Neuronal stem cell (in vitro differentiated cells): ENCODE measurements around the gene CD4.

Source experiments
- DNase-seq: peaks from one replicate; pipeline ENCODE4 v3.0.0-alpha.2; 2013; ENCODE audit warnings: low spot score
- H2AFZ ChIP-seq: one replicate; pipeline ENCODE4 v1.6.1; 2013; ENCODE audit warnings: mild to moderate bottlenecking, low read length, inconsistent platforms
- H2AK5ac ChIP-seq: 2 replicates; pipeline ENCODE4 v1.6.1; 2013; ENCODE audit warnings: low read depth, mild to moderate bottlenecking, inconsistent platforms, low read length, moderate library complexity, mixed read lengths
- H2BK120ac ChIP-seq: 2 replicates; pipeline ENCODE4 v1.6.1; 2013; ENCODE audit warnings: low read depth, mild to moderate bottlenecking, inconsistent platforms, low read length, moderate library complexity, mixed read lengths
- H2BK12ac ChIP-seq: one replicate; pipeline ENCODE4 v1.6.1; 2013; ENCODE audit warnings: low read length, inconsistent platforms
- H2BK15ac ChIP-seq: 2 replicates; pipeline ENCODE4 v1.6.1; 2013; ENCODE audit warnings: mild to moderate bottlenecking, low read length, inconsistent platforms, mixed read lengths
- H2BK5ac ChIP-seq: one replicate; pipeline ENCODE4 v1.6.1; 2013; ENCODE audit warnings: inconsistent platforms, mild to moderate bottlenecking, low read length, moderate library complexity
- H3K14ac ChIP-seq: one replicate; pipeline ENCODE4 v1.6.1; 2013; ENCODE audit warnings: low read length, inconsistent platforms
- H3K18ac ChIP-seq: 2 replicates; pipeline ENCODE4 v1.6.1; 2013; ENCODE audit warnings: low read length, inconsistent platforms
- H3K23ac ChIP-seq: 2 replicates; pipeline ENCODE4 v1.6.1; 2013; ENCODE audit warnings: low read depth, mild to moderate bottlenecking, mixed read lengths, low read length, inconsistent platforms; ENCODE audit not compliant: poor library complexity
- H3K27ac ChIP-seq: replicated peaks from 3 replicates; pipeline ENCODE4 v1.5.1; 2013; ENCODE audit warnings: low read length, inconsistent platforms
- H3K27me3 ChIP-seq, 3 experiments: 2 replicates each; pipeline ENCODE4 v1.6.1; 2013; ENCODE audit warnings: low read length in 3 of 3, mild to moderate bottlenecking in 2 of 3, inconsistent platforms in 1 of 3, low read depth in 1 of 3, mixed read lengths in 1 of 3, moderate library complexity in 1 of 3; ENCODE audit not compliant: control insufficient read depth in 3 of 3, insufficient read depth in 3 of 3
- H3K36me3 ChIP-seq, 2 donors: replicated peaks in 1 of 2; 2 replicates each; pipeline ENCODE4 v1.6.1; 2013; ENCODE audit warnings: low read length in 2 of 2; ENCODE audit not compliant: control insufficient read depth in 2 of 2, insufficient read depth in 2 of 2
- H3K4ac ChIP-seq: 2 replicates; pipeline ENCODE4 v1.6.1; 2013; ENCODE audit warnings: inconsistent platforms, mild to moderate bottlenecking, low read length, moderate library complexity
- H3K4me1 ChIP-seq, 2 donors: 1 replicate in 1 of 2; 2 replicates in 1 of 2; pipeline ENCODE4 v1.6.1; 2013; ENCODE audit warnings: low read length in 2 of 2, low read depth in 1 of 2; ENCODE audit not compliant: control insufficient read depth in 2 of 2, insufficient read depth in 1 of 2
- H3K4me2 ChIP-seq: one replicate; pipeline ENCODE4 v1.6.1; 2013; ENCODE audit warnings: mild to moderate bottlenecking, low read length, inconsistent platforms; ENCODE audit not compliant: insufficient read depth, poor library complexity, severe bottlenecking
- H3K4me3 ChIP-seq, 2 donors: 2 replicates each; pipeline ENCODE4 v1.5.1; 2013; ENCODE audit warnings: low read length in 2 of 2, mild to moderate bottlenecking in 2 of 2, inconsistent platforms in 1 of 2, moderate library complexity in 1 of 2
- H3K79me1 ChIP-seq: one replicate; pipeline ENCODE4 v1.6.1; 2013; ENCODE audit warnings: low read depth, mild to moderate bottlenecking, inconsistent platforms, low read length, moderate library complexity
- H3K9ac ChIP-seq: one replicate; pipeline ENCODE4 v1.6.1; 2013; ENCODE audit warnings: mild to moderate bottlenecking, low read depth, low read length, inconsistent platforms; ENCODE audit not compliant: poor library complexity
- H3K9me3 ChIP-seq, 2 donors: replicated peaks in 1 of 2; 2 replicates each; pipeline versions ENCODE3 to v1.6.1; 2013; ENCODE audit warnings: low read length in 2 of 2, mild to moderate bottlenecking in 2 of 2, inconsistent platforms in 1 of 2, low read depth in 1 of 2, mixed read lengths in 1 of 2, moderate library complexity in 1 of 2; ENCODE audit not compliant: control insufficient read depth in 2 of 2, insufficient read depth in 1 of 2
- H4K8ac ChIP-seq: one replicate; pipeline ENCODE4 v1.6.1; 2013; ENCODE audit warnings: low read depth, mild to moderate bottlenecking, inconsistent platforms, low read length, moderate library complexity
- H4K91ac ChIP-seq: one replicate; pipeline ENCODE4 v1.6.1; 2013; ENCODE audit warnings: low read length, low read depth, mild to moderate bottlenecking, inconsistent platforms; ENCODE audit not compliant: poor library complexity
- WGBS, 2 donors: extraction: QIAGEN DNeasy Blood & Tissue Kit; methylation state at CpG; one replicate each; pipeline ENCODE4 v1.1.7; 2013; ENCODE audit warnings: missing lambda C conversion rate in 2 of 2, mixed read lengths in 1 of 2; ENCODE audit not compliant: insufficient read length in 2 of 2, insufficient replicate concordance in 1 of 2; ENCODE audit errors: extremely low coverage in 2 of 2; 5-methylcytosine and 5-hydroxymethylcytosine counted together

CD4 gene

GRCh38 chr12:6852651-6853354 lies 63.5 kb downstream of the CD4 start:
- Histone ChIP-seq H3K36me3 (peaks cover 36 to 75% of the 10 kb centered on the region in 2 donors), H3K79me1 (peaks cover 13% of the 10 kb centered on the region), H2BK12ac (no peak overlapping the region), H3K4me3 (peak overlapping the region; percentile 77 to 82), H3K18ac (no peak overlapping the region), H2AFZ (peak overlapping the region; percentile 80), H3K27ac (peak overlapping the region; percentile 37), H4K91ac (no peak overlapping the region), H2BK120ac (no peak overlapping the region), H2BK15ac (no peak overlapping the region), H3K9me3 (no peaks in the 10 kb centered on the region), H3K9ac (peak overlapping the region; percentile 80), H3K23ac (no peak overlapping the region), H3K4ac (no peak overlapping the region), H3K4me2 (peak overlapping the region; percentile 88), H3K14ac (peak overlapping the region; percentile 5), H3K4me1 (peaks cover 10 to 17% of the 10 kb centered on the region in 2 donors), H2AK5ac (no peak overlapping the region), H3K27me3 (no peaks in the 10 kb centered on the region), H4K8ac (no peak overlapping the region), H2BK5ac (no peak overlapping the region)
- no peak for DNase-seq
- WGBS, 2 donors = no CpG with 5 or more reads among the region's 18 CpGs

GRCh38 chr12:6853626-6854025 lies 64.3 kb downstream of the CD4 start:
- Histone ChIP-seq H3K14ac (no peak overlapping the region), H3K27ac (no peak overlapping the region), H2BK12ac (no peak overlapping the region), H3K4me3 (peak overlapping the region in 1 of 2 donors; percentile 77), H3K9me3 (no peaks in the 10 kb centered on the region), H2BK15ac (no peak overlapping the region), H3K79me1 (peaks cover 13% of the 10 kb centered on the region), H3K4me1 (peaks cover 10 to 17% of the 10 kb centered on the region in 2 donors), H2BK120ac (no peak overlapping the region), H2BK5ac (no peak overlapping the region), H3K9ac (no peak overlapping the region), H3K4ac (no peak overlapping the region), H2AK5ac (no peak overlapping the region), H3K4me2 (no peak overlapping the region), H4K91ac (no peak overlapping the region), H3K36me3 (peaks cover 39 to 75% of the 10 kb centered on the region in 2 donors), H3K23ac (no peak overlapping the region), H3K18ac (no peak overlapping the region), H2AFZ (no peak overlapping the region), H4K8ac (no peak overlapping the region), H3K27me3 (no peaks in the 10 kb centered on the region)
- no peak for DNase-seq
- WGBS, 2 donors = no CpG with 5 or more reads among the region's 1 CpG

GRCh38 chr12:6854036-6854435 lies 64.7 kb downstream of the CD4 start:
- no peak overlapping the region for H2AFZ ChIP-seq
- H2BK15ac ChIP-seq = no peak overlapping the region
- H3K9me3 ChIP-seq = no peaks in the 10 kb centered on the region
- no peak overlapping the region for H2BK120ac ChIP-seq
- no peak overlapping the region for H4K8ac ChIP-seq
- H3K4me2 ChIP-seq = no peak overlapping the region
- no peak overlapping the region for H3K4ac ChIP-seq
- no peak overlapping the region for H4K91ac ChIP-seq
- H3K27ac ChIP-seq = no peak overlapping the region
- no peaks in the 10 kb centered on the region for H3K27me3 ChIP-seq
- H3K4me1 ChIP-seq = peaks cover 10 to 17% of the 10 kb centered on the region in 2 donors
- no CpG with 5 or more reads among the region's 6 CpGs for WGBS, 2 donors
- H3K36me3 ChIP-seq = peaks cover 40 to 75% of the 10 kb centered on the region in 2 donors
- DNase-seq = no peak
- no peak overlapping the region for H2BK12ac ChIP-seq
- H3K4me3 ChIP-seq = no peak overlapping the region
- no peak overlapping the region for H3K14ac ChIP-seq
- no peak overlapping the region for H2BK5ac ChIP-seq
- H2AK5ac ChIP-seq = no peak overlapping the region
- no peak overlapping the region for H3K18ac ChIP-seq
- peaks cover 13% of the 10 kb centered on the region for H3K79me1 ChIP-seq
- H3K23ac ChIP-seq = no peak overlapping the region
- H3K9ac ChIP-seq = no peak overlapping the region

GRCh38 chr12:6855322-6855721 lies 66.0 kb downstream of the CD4 start:
- Histone ChIP-seq H2BK120ac (no peak overlapping the region), H3K9ac (no peak overlapping the region), H3K36me3 (peaks cover 40 to 72% of the 10 kb centered on the region in 2 donors), H3K79me1 (peaks cover 13% of the 10 kb centered on the region), H3K4me3 (no peak overlapping the region), H3K27me3 (no peaks in the 10 kb centered on the region), H3K4ac (no peak overlapping the region), H3K18ac (no peak overlapping the region), H4K8ac (no peak overlapping the region), H2BK12ac (no peak overlapping the region), H2BK5ac (no peak overlapping the region), H3K4me2 (no peak overlapping the region), H2BK15ac (no peak overlapping the region), H3K9me3 (no peaks in the 10 kb centered on the region), H2AFZ (no peak overlapping the region), H3K23ac (no peak overlapping the region), H3K4me1 (peaks cover 8 to 12% of the 10 kb centered on the region in 2 donors), H2AK5ac (no peak overlapping the region), H3K14ac (no peak overlapping the region), H3K27ac (no peak overlapping the region), H4K91ac (no peak overlapping the region)
- no CpG with 5 or more reads among the region's 14 CpGs for WGBS, 2 donors
- no peak for DNase-seq
